HG02763 (cell line): ENCODE results near the gene MMP23B.
A peak's percentile ranks its signal among the peaks of the same experiment; 100 is the strongest.
"Not testable (repeated sequence)": the region's sequence is repeated elsewhere in the genome, so short reads cannot be mapped to it uniquely, and the experiment has no call there.

ENCODE experiments used
- ATAC-seq: cut with Tn5 transposase; IDR thresholded peaks from one replicate; pipeline ENCODE4 v1.9.1; 2021; ENCODE audit warnings: mild to moderate bottlenecking, moderate library complexity; ENCODE audit not compliant: unreplicated experiment

MMP23B gene

GRCh38 chr1:1629430-1630190 lies 2.4 kb upstream of the MMP23B start:
- no peak for ATAC-seq

DNA sequence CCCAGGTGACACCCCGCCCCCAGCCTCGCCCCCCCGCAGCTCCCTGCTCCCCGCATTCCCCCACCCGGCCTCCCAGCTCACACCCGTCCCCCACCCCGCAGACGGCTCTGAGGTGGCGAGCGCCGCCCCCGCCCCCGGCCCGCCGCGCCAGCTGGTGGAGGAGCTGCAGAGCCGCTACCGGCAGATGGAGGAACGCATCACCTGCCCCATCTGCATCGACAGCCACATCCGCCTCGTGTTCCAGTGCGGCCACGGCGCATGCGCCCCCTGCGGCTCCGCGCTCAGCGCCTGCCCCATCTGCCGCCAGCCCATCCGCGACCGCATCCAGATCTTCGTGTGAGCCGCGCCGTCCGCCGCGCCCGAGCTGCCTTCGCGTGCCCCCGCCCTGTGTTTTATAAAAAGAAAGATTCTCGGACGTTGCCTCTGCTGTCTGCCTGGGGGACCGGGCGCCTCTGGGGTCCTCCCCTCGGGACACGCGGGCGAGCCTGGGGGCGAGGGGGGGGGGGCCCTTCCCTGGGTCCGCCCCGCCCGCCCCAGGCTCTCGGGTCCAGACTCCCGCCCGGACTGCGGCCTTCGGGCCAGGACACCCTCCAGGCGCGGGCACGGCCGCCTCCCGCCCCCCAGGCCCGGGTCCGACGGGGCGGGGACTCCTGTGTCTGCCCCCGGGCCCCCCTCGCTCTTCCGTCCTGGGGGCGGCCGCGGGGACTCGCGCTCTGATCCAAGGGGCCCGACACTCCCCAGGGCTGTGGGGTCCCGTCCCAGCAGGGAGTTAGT lies 1.6 kb upstream of the MMP23B start:
- peak; percentile 52 for ATAC-seq

- ATAC-seq: no peak
These were observed 800 bp upstream of the MMP23B start for GRCh38 chr1:1630965-1631781.

- ATAC-seq: not testable (repeated sequence)
These were observed 1.4 kb downstream of the MMP23B start for GRCh38 chr1:1633409-1633808.

DNA sequence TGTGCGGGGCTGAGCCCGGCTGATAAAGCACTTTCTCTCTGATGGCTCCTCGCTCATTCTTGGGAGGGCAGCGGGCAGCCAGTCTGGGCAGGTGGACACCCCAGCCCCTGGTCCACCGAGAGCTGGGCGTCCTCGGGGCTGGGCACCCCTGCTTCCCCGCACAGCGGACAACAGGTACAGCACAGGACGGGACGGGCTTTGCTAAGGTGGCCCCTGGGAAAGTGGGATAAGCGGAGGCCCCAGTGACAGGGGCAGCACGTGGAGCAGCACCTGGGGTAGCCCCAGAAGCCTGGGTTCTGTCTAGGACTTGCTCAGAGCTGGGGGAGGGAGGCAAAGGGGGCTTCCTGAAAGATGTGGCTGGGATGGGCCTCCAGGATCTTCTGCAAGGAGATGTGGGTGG lies 2.6 kb downstream of the MMP23B start:
- not testable (repeated sequence) for ATAC-seq

DNA sequence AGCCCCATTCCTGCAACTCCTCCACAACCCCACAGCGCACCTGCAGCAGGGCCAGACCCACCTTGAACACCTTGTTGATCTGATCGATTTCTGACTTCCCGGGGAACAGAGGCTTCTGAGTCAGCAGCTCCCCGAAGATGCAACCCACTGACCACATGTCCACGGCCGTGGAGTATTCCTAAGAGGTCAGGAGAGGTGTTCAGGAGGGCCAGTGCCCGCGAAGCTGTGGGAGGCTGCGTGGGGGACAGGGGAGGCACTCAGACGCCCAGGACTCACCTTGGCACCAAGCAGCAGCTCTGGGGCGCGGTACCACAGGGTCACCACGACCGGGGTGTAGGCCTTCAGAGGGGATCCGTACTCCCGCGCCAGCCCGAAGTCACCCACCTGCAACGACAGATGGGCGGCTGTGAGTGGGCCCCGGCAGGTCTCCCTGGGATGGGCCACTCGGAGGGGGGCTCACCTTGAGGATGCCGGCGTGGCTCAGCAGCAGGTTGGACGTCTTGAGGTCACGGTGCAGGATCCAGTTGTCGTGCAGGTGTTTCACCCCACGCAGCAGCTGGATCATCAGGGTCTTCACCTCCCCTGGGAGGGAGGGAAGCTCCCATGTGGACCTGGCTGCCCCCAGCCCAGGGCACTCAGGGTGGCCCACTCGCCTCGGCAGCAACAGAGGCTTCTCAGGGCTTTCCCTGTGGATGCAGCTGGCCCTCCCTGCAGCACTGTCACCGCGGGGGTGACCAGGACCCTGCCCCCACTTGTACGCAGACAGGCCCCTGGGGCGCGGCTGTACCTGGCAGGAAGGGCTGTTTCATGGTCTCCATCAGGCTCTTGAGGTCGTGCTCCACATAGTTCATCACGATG lies 4.9 kb downstream of the MMP23B start:
- ATAC-seq: not testable (repeated sequence)

- ATAC-seq: not testable (repeated sequence)
These were observed 5.5 kb downstream of the MMP23B start for GRCh38 chr1:1637479-1637875.

DNA sequence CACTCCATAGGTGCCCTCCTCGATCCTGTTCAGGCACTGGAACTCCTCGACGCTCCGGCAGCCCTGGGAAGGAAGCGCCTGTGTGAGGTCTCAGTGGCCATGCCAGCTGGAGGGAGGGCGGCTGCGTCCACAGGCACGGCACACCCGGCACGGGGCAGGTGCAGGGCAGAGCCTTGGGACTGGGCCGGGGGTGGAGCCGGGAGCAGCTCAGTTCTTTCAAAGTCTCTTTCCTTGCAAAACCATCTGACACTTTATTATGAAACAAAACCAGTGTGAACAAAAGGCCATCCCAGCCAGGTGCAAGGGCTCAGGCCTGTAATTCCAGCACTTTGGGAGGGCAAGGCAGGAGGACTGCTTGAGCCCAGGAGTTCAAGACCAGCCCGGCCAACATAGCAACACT lies 6.6 kb downstream of the MMP23B start:
- ATAC-seq: not testable (repeated sequence)

DNA sequence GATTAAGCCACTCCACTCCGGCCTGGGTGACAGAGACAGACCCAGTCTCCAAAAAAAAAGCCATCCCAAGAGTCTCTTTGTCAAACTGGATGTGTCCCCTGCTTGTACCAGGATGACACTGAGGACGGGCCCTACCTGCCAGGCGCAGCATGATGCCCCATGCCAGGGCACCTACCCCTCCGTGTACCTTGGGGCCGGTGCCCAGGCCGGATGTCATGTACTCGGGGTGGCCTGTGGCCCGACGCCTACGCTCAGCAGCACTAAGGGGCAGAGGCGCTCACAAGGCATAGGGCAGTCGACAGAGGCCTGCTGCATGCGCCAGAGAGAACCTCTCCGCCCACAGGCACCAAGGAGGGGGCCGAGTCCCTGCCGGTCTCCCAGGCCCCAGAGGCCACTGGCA lies 7.4 kb downstream of the MMP23B start:
- ATAC-seq: not testable (repeated sequence)

DNA sequence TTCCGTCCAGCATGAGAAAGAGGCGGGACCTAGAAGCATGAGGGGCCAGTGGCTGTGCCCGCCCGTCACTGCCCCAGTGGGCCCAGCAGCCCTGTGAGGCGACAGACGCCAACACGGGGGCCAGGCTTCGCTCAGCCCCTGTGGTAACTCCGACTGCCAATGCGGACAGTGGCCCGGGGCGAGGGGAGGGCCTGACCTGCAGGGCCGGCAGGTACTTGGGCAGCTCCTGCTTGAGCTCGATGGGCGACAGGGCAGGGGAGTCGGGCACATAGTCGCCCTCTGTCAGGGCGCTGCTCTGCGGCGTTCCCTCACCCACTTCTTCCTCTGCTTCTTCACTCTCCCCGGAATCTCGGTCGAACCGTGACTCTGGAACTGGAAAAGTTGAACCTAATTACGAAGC lies 8.1 kb downstream of the MMP23B start:
- not testable (repeated sequence) for ATAC-seq

- not testable (repeated sequence) for ATAC-seq
These were observed 8.9 kb downstream of the MMP23B start for GRCh38 chr1:1640711-1641461.

- ATAC-seq: not testable (repeated sequence)
These were observed 14.4 kb downstream of the MMP23B start for GRCh38 chr1:1646326-1646725.

DNA sequence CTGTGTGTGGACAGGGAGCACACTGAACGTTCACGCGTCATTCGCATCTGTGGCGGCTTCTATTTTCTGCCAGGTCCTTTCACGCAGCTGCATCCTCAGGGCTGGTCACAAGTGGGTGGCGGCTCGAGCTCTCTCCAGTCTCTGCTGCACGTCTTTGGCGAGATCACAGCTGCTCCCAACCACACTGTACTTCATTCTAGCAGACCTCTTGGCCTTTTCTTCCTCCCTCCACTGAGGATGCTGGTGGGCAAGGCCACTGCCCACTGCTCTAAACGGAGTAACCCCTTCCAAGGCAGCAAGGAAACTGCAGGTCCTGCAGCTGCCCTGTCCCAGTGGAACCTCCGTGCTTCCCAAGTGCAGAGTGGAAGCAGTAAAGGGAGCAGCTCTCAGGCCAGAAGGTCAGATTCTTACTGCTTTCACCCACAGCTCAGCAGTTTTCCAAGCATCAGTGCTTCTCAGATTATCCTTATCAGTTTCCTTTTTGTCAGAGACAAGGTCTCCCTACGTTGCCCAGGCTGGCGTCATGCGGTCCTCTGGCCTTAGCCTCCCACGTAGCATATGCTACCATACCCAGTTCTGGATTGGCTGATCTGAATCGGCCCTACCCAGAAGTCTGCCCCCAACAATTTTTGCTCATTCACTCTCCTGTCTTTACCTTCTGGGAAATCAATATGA lies 15.7 kb downstream of the MMP23B start:
- ATAC-seq: not testable (repeated sequence)

DNA sequence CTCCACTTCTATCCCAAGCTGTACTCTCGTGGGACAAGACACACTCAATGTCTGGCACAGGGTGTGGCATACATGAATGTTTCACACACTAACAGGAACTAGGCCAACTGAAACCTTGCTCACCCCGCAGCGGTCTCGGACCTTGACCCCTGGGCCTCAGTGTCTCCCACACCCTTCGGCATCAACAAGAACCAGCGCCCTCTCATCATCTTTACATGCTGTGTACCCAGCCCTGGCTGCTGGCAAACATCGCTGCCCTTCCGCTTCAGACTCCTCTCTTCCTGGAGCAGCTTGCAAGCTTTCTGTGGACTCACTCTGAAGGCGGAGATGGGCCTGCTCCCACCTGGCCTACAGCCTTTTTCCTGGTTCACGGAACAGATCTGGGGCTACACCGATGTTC lies 16.3 kb downstream of the MMP23B start:
- not testable (repeated sequence) for ATAC-seq

GRCh38 chr1:1658583-1659549 lies 26.9 kb downstream of the MMP23B start, which contains the start of gene CDK11B:
TSS of gene CDK11B (minus strand) at chr1:1659004. CDS start at chr1:1657485, 1,519 bp downstream.
- ATAC-seq: peak; percentile 93

- not testable (repeated sequence) for ATAC-seq
These were observed 30.4 kb downstream of the MMP23B start for GRCh38 chr1:1662392-1662791.

DNA sequence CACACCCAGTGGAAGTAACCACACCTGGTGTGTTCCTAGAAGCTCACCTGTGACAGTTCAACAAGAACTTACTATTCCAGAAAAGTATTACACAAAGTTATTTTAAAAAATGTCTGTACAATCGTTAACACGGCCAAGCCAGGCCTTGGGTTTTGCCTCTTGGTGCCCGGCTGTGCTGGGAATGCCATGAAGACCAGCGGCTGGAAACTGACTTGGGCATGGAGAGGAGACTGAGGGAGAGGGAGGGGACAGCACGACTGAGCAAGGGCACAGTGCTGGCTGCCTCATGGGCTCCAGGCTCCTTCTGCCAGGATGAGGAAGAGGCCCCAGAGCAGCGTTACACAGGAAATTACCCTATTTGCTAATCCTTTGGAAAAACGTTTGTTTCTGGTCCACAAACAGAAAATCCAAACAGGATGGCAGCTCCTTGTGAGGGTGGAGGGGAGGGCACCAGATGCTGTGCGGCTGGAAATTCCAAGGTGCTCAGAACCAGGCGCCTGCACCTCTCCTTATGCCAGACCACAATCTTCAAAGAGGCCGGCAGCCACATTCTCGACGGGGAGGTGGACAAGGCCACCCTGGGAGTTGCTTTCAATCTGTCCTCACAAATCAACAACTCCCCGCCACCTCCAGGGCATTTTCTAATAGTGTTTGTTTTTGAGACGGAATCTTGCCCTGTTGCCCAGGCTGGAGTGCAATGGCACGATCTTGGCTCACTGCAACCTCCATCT lies 31.0 kb downstream of the MMP23B start:
- ATAC-seq: not testable (repeated sequence)
